Measurements from ENCODE around the gene BSN.

Gene BSN

DNA sequence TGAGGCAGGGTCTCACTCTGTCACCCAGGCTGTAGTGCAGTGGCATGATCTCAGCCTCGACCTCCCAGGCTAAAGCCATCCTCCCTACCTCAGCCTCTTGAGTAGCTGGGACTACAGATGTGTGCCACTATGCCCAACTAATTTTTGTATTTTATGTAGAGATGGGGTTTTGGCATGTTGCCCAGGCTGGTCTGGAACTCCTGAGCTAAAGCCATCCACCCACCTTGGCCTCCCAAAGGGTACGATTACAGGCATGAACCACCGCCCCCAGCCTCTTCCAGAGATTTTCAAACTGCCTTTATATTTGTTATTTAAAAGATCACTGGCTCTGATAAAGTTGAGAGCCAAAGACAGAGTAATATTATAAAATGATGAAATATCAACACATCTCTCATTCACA is 37.3 kb downstream of the BSN start:
- Histone ChIP-seq H3K79me2 (ENCODE audit: low read length) (no peaks in the 10 kb centered on the region), H3K4me3 (ENCODE audit: low read length) (no peak overlapping the region), H3K27me3 (ENCODE audit: low read depth, low read length) (peaks cover 5% of the 10 kb centered on the region; the same call in 1 of the 2 replicates), H3K9ac (ENCODE audit: low read length) (no peak overlapping the region), H3K4me1 (ENCODE audit: low read length) (0 out of 2 replicates have a peak, but pooled peaks cover 3% of the 10 kb centered on the region), H3K36me3 (replicated peaks; ENCODE audit: low read depth, low read length) (no peaks in the 10 kb centered on the region), H3K9me3 (ENCODE audit: insufficient read depth, low read length) (no peaks in the 10 kb centered on the region), H3K27ac (ENCODE audit: low read length) (no peak overlapping the region), H2AFZ (ENCODE audit: low read depth, low read length) (no peak overlapping the region), H4K20me1 (ENCODE audit: insufficient read depth, low read length) (no peaks in the 10 kb centered on the region), H3K4me2 (ENCODE audit: low read length) (no peak overlapping the region)
- TF ChIP-seq, protein P1, sequence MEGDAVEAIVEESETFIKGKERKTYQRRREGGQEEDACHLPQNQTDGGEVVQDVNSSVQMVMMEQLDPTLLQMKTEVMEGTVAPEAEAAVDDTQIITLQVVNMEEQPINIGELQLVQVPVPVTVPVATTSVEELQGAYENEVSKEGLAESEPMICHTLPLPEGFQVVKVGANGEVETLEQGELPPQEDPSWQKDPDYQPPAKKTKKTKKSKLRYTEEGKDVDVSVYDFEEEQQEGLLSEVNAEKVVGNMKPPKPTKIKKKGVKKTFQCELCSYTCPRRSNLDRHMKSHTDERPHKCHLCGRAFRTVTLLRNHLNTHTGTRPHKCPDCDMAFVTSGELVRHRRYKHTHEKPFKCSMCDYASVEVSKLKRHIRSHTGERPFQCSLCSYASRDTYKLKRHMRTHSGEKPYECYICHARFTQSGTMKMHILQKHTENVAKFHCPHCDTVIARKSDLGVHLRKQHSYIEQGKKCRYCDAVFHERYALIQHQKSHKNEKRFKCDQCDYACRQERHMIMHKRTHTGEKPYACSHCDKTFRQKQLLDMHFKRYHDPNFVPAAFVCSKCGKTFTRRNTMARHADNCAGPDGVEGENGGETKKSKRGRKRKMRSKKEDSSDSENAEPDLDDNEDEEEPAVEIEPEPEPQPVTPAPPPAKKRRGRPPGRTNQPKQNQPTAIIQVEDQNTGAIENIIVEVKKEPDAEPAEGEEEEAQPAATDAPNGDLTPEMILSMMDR (IDR thresholded peaks at IDR 0.05; ENCODE audit: low read depth, low read length): no peak
- TF ChIP-seq EZH2phosphoT487 (IDR thresholded peaks at IDR 0.05; ENCODE audit: low read depth): no peak

DNA sequence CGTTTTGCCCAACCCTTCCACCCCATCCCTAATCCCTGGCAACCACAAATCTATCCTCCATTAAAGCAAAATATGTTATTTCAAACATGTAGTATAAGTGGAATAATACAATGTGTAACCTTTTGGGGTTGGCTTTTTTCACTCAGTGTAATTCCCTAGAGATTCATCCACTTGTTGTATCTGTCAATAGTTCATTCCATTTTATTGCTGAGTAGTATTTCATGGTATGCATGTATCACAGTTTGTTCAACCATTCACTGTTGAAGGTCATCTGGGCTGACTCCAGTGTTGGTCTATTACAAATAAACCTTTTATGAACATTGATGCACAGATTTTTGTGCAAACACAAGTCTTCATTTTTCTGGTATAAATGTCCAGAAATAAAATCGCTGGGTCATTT is 38.8 kb downstream of the BSN start:
- H3K27me3 ChIP-seq (ENCODE audit: low read depth, low read length): no peaks in the 10 kb centered on the region
- no peaks in the 10 kb centered on the region for H3K9me3 ChIP-seq (ENCODE audit: insufficient read depth, low read length)
- no peaks in the 10 kb centered on the region for H3K36me3 ChIP-seq (replicated peaks; ENCODE audit: low read depth, low read length)
- H4K20me1 ChIP-seq (ENCODE audit: insufficient read depth, low read length): no peaks in the 10 kb centered on the region
- TF ChIP-seq, protein P1 (IDR thresholded peaks at IDR 0.05; ENCODE audit: low read depth, low read length): no peak
- no peak for TF ChIP-seq EZH2phosphoT487 (IDR thresholded peaks at IDR 0.05; ENCODE audit: low read depth)
- H3K4me3 ChIP-seq (ENCODE audit: low read length): no peak overlapping the region
- no peak overlapping the region for H3K27ac ChIP-seq (ENCODE audit: low read length)
- no peaks in the 10 kb centered on the region for H3K4me1 ChIP-seq (ENCODE audit: low read length)
- no peak overlapping the region for H3K9ac ChIP-seq (ENCODE audit: low read length)
- H3K4me2 ChIP-seq (ENCODE audit: low read length): no peak overlapping the region
- H3K79me2 ChIP-seq (ENCODE audit: low read length): no peaks in the 10 kb centered on the region
- H2AFZ ChIP-seq (ENCODE audit: low read depth, low read length): no peak overlapping the region

DNA sequence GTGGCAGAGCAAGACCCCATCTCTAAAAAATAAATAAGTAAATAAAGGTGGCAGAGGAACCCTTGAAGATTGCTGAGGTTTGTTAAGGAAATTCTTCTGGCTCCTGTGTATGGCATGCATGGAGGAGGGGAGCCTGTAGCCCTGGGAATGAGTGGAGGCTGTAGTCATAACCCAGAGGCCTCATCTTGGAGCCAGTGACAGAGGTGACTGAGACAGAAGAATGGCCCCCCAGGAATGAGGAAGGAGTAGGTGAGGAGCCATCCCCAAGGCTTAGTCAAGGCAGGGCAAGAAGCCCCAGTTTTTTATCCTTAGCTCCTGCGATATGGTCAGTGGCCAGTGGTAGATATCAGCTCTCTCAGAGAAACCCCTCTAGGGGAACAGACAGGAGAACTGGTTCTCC is 46.5 kb downstream of the BSN start:
- Histone ChIP-seq H3K4me3 (ENCODE audit: low read length) (no peak overlapping the region), H3K27me3 (ENCODE audit: low read depth, low read length) (no peaks in the 10 kb centered on the region), H3K4me1 (ENCODE audit: low read length) (no peaks in the 10 kb centered on the region), H3K4me2 (ENCODE audit: low read length) (no peak overlapping the region), H3K9ac (ENCODE audit: low read length) (no peak overlapping the region), H3K36me3 (replicated peaks; ENCODE audit: low read depth, low read length) (no peaks in the 10 kb centered on the region), H4K20me1 (ENCODE audit: insufficient read depth, low read length) (no peaks in the 10 kb centered on the region), H2AFZ (ENCODE audit: low read depth, low read length) (no peak overlapping the region), H3K9me3 (ENCODE audit: insufficient read depth, low read length) (no peaks in the 10 kb centered on the region), H3K27ac (ENCODE audit: low read length) (no peak overlapping the region), H3K79me2 (ENCODE audit: low read length) (no peaks in the 10 kb centered on the region)
- TF ChIP-seq, protein P1 (IDR thresholded peaks at IDR 0.05; ENCODE audit: low read depth, low read length): no peak
- TF ChIP-seq EZH2phosphoT487 (IDR thresholded peaks at IDR 0.05; ENCODE audit: low read depth): no peak

DNA sequence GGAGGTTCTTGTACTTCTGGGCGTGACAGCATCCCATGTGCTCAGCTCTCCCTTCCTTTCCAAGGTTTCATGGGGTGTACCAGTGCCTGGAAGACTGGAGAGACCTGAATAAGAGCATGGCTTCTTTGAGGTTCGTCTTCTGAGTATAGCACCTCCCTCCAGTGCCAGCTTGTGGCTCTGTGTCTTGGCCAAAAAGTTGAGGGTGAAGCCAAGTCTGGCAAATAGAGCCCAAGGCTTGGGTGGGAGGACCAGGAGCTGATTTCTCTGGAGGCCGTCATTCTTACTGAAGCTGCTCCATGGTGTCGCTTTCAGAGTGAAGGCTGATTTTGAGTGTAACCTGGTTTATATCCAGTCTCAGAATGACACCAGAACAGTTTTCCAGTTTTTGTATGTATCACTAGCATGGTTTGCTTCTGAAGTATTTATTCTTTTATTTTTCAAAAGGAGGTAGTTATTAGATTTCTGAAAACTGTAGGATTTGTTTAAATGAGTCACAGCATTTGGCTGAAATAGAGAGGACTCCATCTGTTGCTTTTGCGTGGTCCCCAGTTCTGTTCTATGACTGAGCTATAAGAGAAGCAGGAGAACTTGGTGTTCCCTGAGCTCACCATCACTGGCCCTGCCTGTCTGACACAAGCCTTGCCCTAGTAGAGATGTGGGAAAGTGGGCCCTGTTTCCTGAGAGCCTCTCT is 47.2 kb downstream of the BSN start:
- TF ChIP-seq EZH2phosphoT487 (IDR thresholded peaks at IDR 0.05; ENCODE audit: low read depth): no peak
- TF ChIP-seq, protein P1 (IDR thresholded peaks at IDR 0.05; ENCODE audit: low read depth, low read length): no peak
- H2AFZ ChIP-seq (ENCODE audit: low read depth, low read length): no peak overlapping the region
- H3K36me3 ChIP-seq (replicated peaks; ENCODE audit: low read depth, low read length): no peaks in the 10 kb centered on the region
- H3K79me2 ChIP-seq (ENCODE audit: low read length): no peaks in the 10 kb centered on the region
- H4K20me1 ChIP-seq (ENCODE audit: insufficient read depth, low read length): no peaks in the 10 kb centered on the region
- no peak overlapping the region for H3K27ac ChIP-seq (ENCODE audit: low read length)
- H3K9ac ChIP-seq (ENCODE audit: low read length): no peak overlapping the region
- H3K9me3 ChIP-seq (ENCODE audit: insufficient read depth, low read length): no peaks in the 10 kb centered on the region
- no peaks in the 10 kb centered on the region for H3K4me1 ChIP-seq (ENCODE audit: low read length)
- H3K27me3 ChIP-seq (ENCODE audit: low read depth, low read length): no peaks in the 10 kb centered on the region
- H3K4me3 ChIP-seq (ENCODE audit: low read length): no peak overlapping the region
- no peak overlapping the region for H3K4me2 ChIP-seq (ENCODE audit: low read length)

Measured in OCI-LY3 (cell line).